Activated CD4-positive, alpha-beta T cell treated with anti-CD3 and anti-CD28 coated beads for 24 hours (primary cell): ENCODE results near the gene CSAG2.

Experiments used
- DNase-seq, 2 donors: peaks; one replicate each; pipeline ENCODE4 v3.0.0-alpha.2; 2020; ENCODE audit warnings: low read depth in 2 of 2

CSAG2 gene

DNA sequence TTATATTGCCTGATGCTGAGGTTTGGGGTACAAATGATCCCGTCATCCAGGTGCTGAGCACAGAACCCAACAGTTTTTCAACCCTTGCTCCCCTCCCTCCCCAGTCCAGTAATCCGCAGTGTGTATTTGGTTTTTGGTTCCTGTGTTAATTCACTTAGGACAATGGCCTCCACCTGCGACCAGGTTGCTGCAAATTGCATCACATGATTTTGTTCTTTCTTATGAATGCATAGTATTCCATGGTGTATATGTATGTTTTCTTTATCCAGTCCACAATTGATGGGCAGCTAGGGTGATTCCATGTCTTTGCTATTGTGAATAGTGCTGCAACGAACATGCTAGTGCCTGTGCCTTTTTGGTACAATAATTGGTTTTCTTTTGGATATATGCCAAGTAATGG, 46.0 kb downstream of the CSAG2 start:
- DNase-seq, result no peak

DNA sequence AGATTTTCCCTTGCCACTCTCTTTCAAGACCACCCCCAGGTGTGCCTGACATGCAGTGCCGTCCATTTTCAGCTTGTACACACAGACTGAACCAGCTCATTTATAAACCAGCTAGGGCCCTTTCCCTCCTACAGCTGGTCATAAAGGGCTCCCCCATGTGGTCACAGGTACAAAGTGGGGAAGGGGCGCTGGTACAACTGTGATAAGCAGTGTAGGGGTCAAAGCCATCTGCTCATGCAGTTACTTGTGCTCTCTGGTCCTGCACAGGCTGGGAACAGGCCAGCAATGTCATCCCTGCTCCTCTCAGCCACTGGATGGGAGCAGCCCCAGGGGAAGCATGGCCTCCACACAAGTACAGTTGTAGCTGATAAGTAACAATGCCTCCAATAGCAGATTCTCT, 50.8 kb downstream of the CSAG2 start:
- no peak for DNase-seq
